ENCODE measurements around the gene CENATAC.

The CENATAC gene

DNA sequence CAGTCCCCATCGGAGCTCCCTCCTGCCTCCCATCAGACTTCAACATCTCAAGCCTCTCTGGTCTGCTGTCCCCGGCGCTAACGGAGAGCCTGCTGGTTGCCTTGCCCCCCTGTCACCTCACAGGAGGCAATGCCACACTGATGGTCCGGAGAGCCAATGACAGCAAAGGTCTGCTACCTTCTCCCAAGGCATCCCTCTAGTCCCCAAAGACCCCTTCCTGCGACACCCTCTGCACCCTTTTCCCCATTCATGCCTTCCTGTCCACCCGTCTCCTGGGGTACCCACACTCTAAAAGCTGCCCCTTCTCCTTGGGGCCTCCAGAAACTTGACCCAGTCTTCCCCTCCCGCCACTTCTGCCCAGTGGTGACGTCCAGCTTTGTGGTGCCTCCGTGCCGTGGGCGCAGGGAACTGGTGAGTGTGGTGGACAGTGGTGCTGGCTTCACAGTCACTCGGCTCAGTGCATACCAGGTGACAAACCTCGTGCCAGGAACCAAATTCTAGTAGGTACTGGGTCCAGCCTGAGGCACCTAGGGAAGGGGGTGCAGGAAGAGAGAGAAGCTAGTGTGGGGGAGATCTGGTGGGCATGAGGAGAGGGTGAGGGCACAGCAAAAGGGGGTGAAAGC, 41.0 kb upstream of the CENATAC start:
- H3K4me2 ChIP-seq (ENCODE audit: low read length), result no peak overlapping the region
- no CpG with 5 or more reads among the region's 14 CpGs for WGBS (ENCODE audit: extremely low coverage, insufficient coverage, insufficient read length)
- H3K18ac ChIP-seq (ENCODE audit: low read length), result no peak overlapping the region
- no peak overlapping the region for H2BK12ac ChIP-seq (ENCODE audit: low read length)
- H2AK5ac ChIP-seq (ENCODE audit: low read length), result no peak overlapping the region
- no peak overlapping the region for H3K27ac ChIP-seq (ENCODE audit: low read depth, low read length)
- H3K4ac ChIP-seq (ENCODE audit: low read depth, low read length), result no peak overlapping the region
- H2AFZ ChIP-seq (ENCODE audit: insufficient read depth, low read length, poor library complexity), result no peak overlapping the region
- no peaks in the 10 kb centered on the region for H3K9me3 ChIP-seq (ENCODE audit: insufficient read depth, low read depth, low read length)
- no peak for DNase-seq
- H3K79me1 ChIP-seq (ENCODE audit: low read length), result no peaks in the 10 kb centered on the region
- H3K36me3 ChIP-seq (ENCODE audit: control insufficient read depth in 1 of 2, insufficient read depth in 2 of 2, low read length in 2 of 2), result no peaks in the 10 kb centered on the region
- H4K8ac ChIP-seq (ENCODE audit: low read depth, low read length), result no peak overlapping the region
- H3K4me1 ChIP-seq (ENCODE audit: control insufficient read depth in 1 of 2, insufficient read depth in 2 of 2, low read length in 2 of 2), result peaks cover 0 to 7% of the 10 kb centered on the region in 2 experiments
- no peak overlapping the region for H2BK5ac ChIP-seq (ENCODE audit: low read depth, low read length, poor library complexity)
- no peak overlapping the region for H3K4me3 ChIP-seq (ENCODE audit: low read depth, low read length)
- H3K27me3 ChIP-seq (ENCODE audit: insufficient read depth, low read length), result no peaks in the 10 kb centered on the region
- H4K91ac ChIP-seq (ENCODE audit: low read depth, low read length), result no peak overlapping the region
- no peak overlapping the region for H2BK120ac ChIP-seq (ENCODE audit: insufficient read depth, low read length, poor library complexity)
- no peaks in the 10 kb centered on the region for H3K79me2 ChIP-seq (ENCODE audit: control insufficient read depth, insufficient read depth, low read length, poor library complexity)
- no peak overlapping the region for H3K23ac ChIP-seq (ENCODE audit: low read length)
- H4K12ac ChIP-seq (ENCODE audit: low read depth, low read length), result no peak overlapping the region
- H3K14ac ChIP-seq (ENCODE audit: low read length), result no peak overlapping the region
- no peak overlapping the region for H3K9ac ChIP-seq (ENCODE audit: low read length)

DNA sequence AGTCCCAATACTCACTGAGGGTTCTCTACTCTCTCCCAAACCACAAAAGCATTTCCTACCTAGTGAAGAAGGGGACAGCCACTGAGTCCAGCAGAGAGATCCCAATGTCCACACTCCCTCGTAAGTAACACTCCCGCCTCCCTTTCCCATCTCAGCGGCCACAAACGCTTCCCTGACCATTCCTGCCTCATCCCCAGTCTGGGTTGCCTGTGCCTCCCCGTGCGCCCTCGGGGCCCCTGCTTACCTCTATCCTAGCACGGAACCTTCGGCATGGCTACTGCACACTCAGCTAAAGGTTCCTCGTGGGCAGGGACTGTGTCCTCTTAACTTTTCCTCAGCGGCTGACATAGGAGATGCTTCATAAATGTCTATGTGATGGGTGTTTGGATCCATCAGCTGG, 40.4 kb upstream of the CENATAC start:
- Histone ChIP-seq H3K27me3 (ENCODE audit: insufficient read depth, low read length) (no peaks in the 10 kb centered on the region), H3K27ac (ENCODE audit: low read depth, low read length) (no peak overlapping the region), H3K79me1 (ENCODE audit: low read length) (no peaks in the 10 kb centered on the region), H2AFZ (ENCODE audit: insufficient read depth, low read length, poor library complexity) (no peak overlapping the region), H3K36me3 (ENCODE audit: control insufficient read depth in 1 of 2, insufficient read depth in 2 of 2, low read length in 2 of 2) (no peaks in the 10 kb centered on the region), H2BK5ac (ENCODE audit: low read depth, low read length, poor library complexity) (no peak overlapping the region), H3K4me3 (ENCODE audit: low read depth, low read length) (no peak overlapping the region), H3K9ac (ENCODE audit: low read length) (no peak overlapping the region), H3K4me2 (ENCODE audit: low read length) (no peak overlapping the region), H4K12ac (ENCODE audit: low read depth, low read length) (no peak overlapping the region), H3K4ac (ENCODE audit: low read depth, low read length) (no peak overlapping the region), H3K79me2 (ENCODE audit: control insufficient read depth, insufficient read depth, low read length, poor library complexity) (no peaks in the 10 kb centered on the region), H3K14ac (ENCODE audit: low read length) (no peak overlapping the region), H3K23ac (ENCODE audit: low read length) (no peak overlapping the region), H4K8ac (ENCODE audit: low read depth, low read length) (no peak overlapping the region), H4K91ac (ENCODE audit: low read depth, low read length) (no peak overlapping the region), H3K4me1 (ENCODE audit: control insufficient read depth in 1 of 2, insufficient read depth in 2 of 2, low read length in 2 of 2) (peaks cover 0 to 7% of the 10 kb centered on the region in 2 experiments), H2BK120ac (ENCODE audit: insufficient read depth, low read length, poor library complexity) (no peak overlapping the region), H2BK12ac (ENCODE audit: low read length) (no peak overlapping the region), H3K9me3 (ENCODE audit: insufficient read depth, low read depth, low read length) (no peaks in the 10 kb centered on the region), H2AK5ac (ENCODE audit: low read length) (no peak overlapping the region), H3K18ac (ENCODE audit: low read length) (no peak overlapping the region)
- no peak for DNase-seq
- no CpG with 5 or more reads among the region's 11 CpGs for WGBS (ENCODE audit: extremely low coverage, insufficient coverage, insufficient read length)

DNA sequence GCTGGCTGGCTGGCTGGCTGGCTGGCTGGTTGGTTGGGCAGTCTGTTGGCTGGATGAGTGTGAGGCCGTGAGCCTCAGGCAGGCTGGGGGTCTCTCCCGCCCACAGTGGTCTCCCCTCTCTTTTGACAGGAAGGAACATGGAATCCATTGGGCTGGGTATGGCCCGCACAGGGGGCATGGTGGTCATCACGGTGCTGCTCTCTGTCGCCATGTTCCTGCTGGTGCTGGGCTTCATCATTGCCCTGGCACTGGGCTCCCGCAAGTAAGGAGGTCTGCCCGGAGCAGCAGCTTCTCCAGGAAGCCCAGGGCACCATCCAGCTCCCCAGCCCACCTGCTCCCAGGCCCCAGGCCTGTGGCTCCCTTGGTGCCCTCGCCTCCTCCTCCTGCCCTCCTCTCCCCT, 40.0 kb upstream of the CENATAC start:
- Histone ChIP-seq H3K18ac (ENCODE audit: low read length) (no peak overlapping the region), H2AFZ (ENCODE audit: insufficient read depth, low read length, poor library complexity) (no peak overlapping the region), H3K79me2 (ENCODE audit: control insufficient read depth, insufficient read depth, low read length, poor library complexity) (no peaks in the 10 kb centered on the region), H3K9me3 (ENCODE audit: insufficient read depth, low read depth, low read length) (no peaks in the 10 kb centered on the region), H3K27ac (ENCODE audit: low read depth, low read length) (no peak overlapping the region), H3K14ac (ENCODE audit: low read length) (no peak overlapping the region), H3K4me1 (ENCODE audit: control insufficient read depth in 1 of 2, insufficient read depth in 2 of 2, low read length in 2 of 2) (peaks cover 0 to 7% of the 10 kb centered on the region in 2 experiments), H3K4me2 (ENCODE audit: low read length) (no peak overlapping the region), H3K27me3 (ENCODE audit: insufficient read depth, low read length) (no peaks in the 10 kb centered on the region), H4K12ac (ENCODE audit: low read depth, low read length) (no peak overlapping the region), H3K4me3 (ENCODE audit: low read depth, low read length) (no peak overlapping the region), H2AK5ac (ENCODE audit: low read length) (no peak overlapping the region), H3K9ac (ENCODE audit: low read length) (no peak overlapping the region), H2BK12ac (ENCODE audit: low read length) (no peak overlapping the region), H3K23ac (ENCODE audit: low read length) (no peak overlapping the region), H2BK120ac (ENCODE audit: insufficient read depth, low read length, poor library complexity) (no peak overlapping the region), H2BK5ac (ENCODE audit: low read depth, low read length, poor library complexity) (no peak overlapping the region), H3K4ac (ENCODE audit: low read depth, low read length) (no peak overlapping the region), H3K36me3 (ENCODE audit: control insufficient read depth in 1 of 2, insufficient read depth in 2 of 2, low read length in 2 of 2) (no peaks in the 10 kb centered on the region), H4K8ac (ENCODE audit: low read depth, low read length) (no peak overlapping the region), H4K91ac (ENCODE audit: low read depth, low read length) (no peak overlapping the region), H3K79me1 (ENCODE audit: low read length) (no peaks in the 10 kb centered on the region)
- no CpG with 5 or more reads among the region's 8 CpGs for WGBS (ENCODE audit: extremely low coverage, insufficient coverage, insufficient read length)
- no peak for DNase-seq

DNA sequence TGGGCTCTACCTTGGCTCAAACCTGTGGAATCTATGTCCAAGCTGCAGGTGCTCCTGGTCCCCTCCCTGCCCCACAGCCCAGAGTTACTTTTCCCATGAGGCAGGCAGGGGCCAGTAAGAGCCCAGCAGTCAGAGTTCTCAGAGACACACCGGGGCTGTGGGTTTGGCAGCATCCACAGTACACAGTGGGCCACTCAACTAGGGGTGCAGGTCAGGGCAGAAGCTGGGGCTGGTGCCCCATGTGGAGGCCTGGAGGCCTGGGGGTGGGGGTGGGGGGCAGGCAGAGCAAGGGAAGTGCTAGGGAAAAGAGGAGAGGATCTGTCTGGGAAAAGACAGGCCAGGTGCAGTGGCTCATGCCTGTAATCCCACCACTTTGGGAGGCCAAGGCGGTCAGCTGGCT, 39.4 kb upstream of the CENATAC start:
- no peak overlapping the region for H3K14ac ChIP-seq (ENCODE audit: low read length)
- no peaks in the 10 kb centered on the region for H3K79me2 ChIP-seq (ENCODE audit: control insufficient read depth, insufficient read depth, low read length, poor library complexity)
- H3K4me3 ChIP-seq (ENCODE audit: low read depth, low read length), result no peak overlapping the region
- no peak overlapping the region for H3K23ac ChIP-seq (ENCODE audit: low read length)
- no peak overlapping the region for H3K4me2 ChIP-seq (ENCODE audit: low read length)
- no peak overlapping the region for H3K27ac ChIP-seq (ENCODE audit: low read depth, low read length)
- H3K9me3 ChIP-seq (ENCODE audit: insufficient read depth, low read depth, low read length), result no peaks in the 10 kb centered on the region
- no peaks in the 10 kb centered on the region for H3K36me3 ChIP-seq (ENCODE audit: control insufficient read depth in 1 of 2, insufficient read depth in 2 of 2, low read length in 2 of 2)
- H3K79me1 ChIP-seq (ENCODE audit: low read length), result no peaks in the 10 kb centered on the region
- no peak overlapping the region for H3K4ac ChIP-seq (ENCODE audit: low read depth, low read length)
- H4K91ac ChIP-seq (ENCODE audit: low read depth, low read length), result no peak overlapping the region
- H2BK12ac ChIP-seq (ENCODE audit: low read length), result no peak overlapping the region
- no peak overlapping the region for H3K18ac ChIP-seq (ENCODE audit: low read length)
- H3K9ac ChIP-seq (ENCODE audit: low read length), result no peak overlapping the region
- H2AFZ ChIP-seq (ENCODE audit: insufficient read depth, low read length, poor library complexity), result no peak overlapping the region
- DNase-seq, result no peak
- H2AK5ac ChIP-seq (ENCODE audit: low read length), result no peak overlapping the region
- no peaks in the 10 kb centered on the region for H3K27me3 ChIP-seq (ENCODE audit: insufficient read depth, low read length)
- H2BK120ac ChIP-seq (ENCODE audit: insufficient read depth, low read length, poor library complexity), result no peak overlapping the region
- no peak overlapping the region for H2BK5ac ChIP-seq (ENCODE audit: low read depth, low read length, poor library complexity)
- WGBS (ENCODE audit: extremely low coverage, insufficient coverage, insufficient read length), result no CpG with 5 or more reads among the region's 2 CpGs
- no peak overlapping the region for H4K8ac ChIP-seq (ENCODE audit: low read depth, low read length)
- H4K12ac ChIP-seq (ENCODE audit: low read depth, low read length), result no peak overlapping the region
- H3K4me1 ChIP-seq (ENCODE audit: control insufficient read depth in 1 of 2, insufficient read depth in 2 of 2, low read length in 2 of 2), result peaks cover 0 to 7% of the 10 kb centered on the region in 2 experiments

Measured in trophoblast cell (in vitro differentiated cells and primary cell).